Hepatocyte (in vitro differentiated cells): ENCODE measurements around the gene RGS19.
"Not testable (repeated sequence)": the region's sequence is repeated elsewhere in the genome, so short reads cannot be mapped to it uniquely, and the experiment has no call there.

Experiments
- EZH2 ChIP-seq: fragments of 200-600 bp; sonication (generic); IDR thresholded peaks from 2 replicates; pipeline ENCODE4 v1.6.1; 2016; ENCODE audit warnings: antibody characterized with exemption, mild to moderate bottlenecking, borderline replicate concordance
- TF ChIP-seq, protein P1 (sequence below): fragments of 200-600 bp; sonication (generic); IDR thresholded peaks from 2 replicates; pipeline ENCODE4 v1.5.1; 2016; ENCODE audit warnings: antibody characterized with exemption, mild to moderate bottlenecking; ENCODE audit not compliant: poor library complexity

DNA sequence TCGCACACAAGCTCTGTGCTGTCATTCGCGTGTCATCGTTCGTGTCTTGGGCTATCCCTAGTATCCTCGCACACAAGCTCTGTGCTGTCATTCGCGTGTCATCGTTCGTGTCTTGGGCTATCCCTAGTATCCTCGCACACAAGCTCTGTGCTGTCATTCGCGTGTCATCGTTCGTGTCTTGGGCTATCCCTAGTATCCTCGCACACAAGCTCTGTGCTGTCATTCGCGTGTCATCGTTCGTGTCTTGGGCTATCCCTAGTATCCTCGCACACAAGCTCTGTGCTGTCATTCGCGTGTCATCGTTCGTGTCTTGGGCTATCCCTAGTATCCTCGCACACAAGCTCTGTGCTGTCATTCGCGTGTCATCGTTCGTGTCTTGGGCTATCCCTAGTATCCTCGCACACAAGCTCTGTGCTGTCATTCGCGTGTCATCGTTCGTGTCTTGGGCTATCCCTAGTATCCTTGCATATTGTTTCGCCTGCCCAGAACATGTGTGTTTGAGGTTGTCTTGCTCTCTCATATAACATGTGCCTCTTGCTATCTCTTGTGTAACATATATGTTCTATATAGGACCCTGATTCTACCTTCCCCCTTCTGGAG lies 8.0 kb upstream of the RGS19 start:
- TF ChIP-seq, protein P1, sequence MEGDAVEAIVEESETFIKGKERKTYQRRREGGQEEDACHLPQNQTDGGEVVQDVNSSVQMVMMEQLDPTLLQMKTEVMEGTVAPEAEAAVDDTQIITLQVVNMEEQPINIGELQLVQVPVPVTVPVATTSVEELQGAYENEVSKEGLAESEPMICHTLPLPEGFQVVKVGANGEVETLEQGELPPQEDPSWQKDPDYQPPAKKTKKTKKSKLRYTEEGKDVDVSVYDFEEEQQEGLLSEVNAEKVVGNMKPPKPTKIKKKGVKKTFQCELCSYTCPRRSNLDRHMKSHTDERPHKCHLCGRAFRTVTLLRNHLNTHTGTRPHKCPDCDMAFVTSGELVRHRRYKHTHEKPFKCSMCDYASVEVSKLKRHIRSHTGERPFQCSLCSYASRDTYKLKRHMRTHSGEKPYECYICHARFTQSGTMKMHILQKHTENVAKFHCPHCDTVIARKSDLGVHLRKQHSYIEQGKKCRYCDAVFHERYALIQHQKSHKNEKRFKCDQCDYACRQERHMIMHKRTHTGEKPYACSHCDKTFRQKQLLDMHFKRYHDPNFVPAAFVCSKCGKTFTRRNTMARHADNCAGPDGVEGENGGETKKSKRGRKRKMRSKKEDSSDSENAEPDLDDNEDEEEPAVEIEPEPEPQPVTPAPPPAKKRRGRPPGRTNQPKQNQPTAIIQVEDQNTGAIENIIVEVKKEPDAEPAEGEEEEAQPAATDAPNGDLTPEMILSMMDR = not testable (repeated sequence)
- not testable (repeated sequence) for TF ChIP-seq EZH2
